Activated B cell treated with CpG ODN at 0.5 μM for 24 hours (primary cell): ENCODE measurements around the gene GCAT. TPM values are rescaled to one million over a fixed set of nuclear protein-coding genes. Genes with fewer than 3 reads are reported as not detected.
A peak's percentile ranks its signal among the peaks of the same experiment; 100 is the strongest.

ENCODE experiments used
- ATAC-seq: fragments of 200-7000 bp; cut with Tn5 transposase; one replicate; pipeline ENCODE4 v1.10.0; 2021; ENCODE audit warnings: low read depth, mild to moderate bottlenecking, moderate library complexity
- CTCF ChIA-PET: fragments of 350-600 bp; sonication (Branson Sonifier 250); formaldehyde crosslinking; loops from one replicate; lab custom pipeline; 2021; ENCODE audit warnings: antibody characterized with exemption; lab: Charles Lee
- POLR2A ChIA-PET: fragments of 350-600 bp; sonication (Branson Sonifier 250); formaldehyde crosslinking; loops from one replicate; lab custom pipeline; 2021; ENCODE audit warnings: antibody characterized with exemption; lab: Charles Lee
- DNase-seq: peaks from one replicate; pipeline ENCODE4 v3.0.0; 2022
- H3K27ac Mint-ChIP-seq: one replicate; pipeline ENCODE4 v1.8.0; 2020; ENCODE audit warnings: mixed read lengths
- H3K27me3 Mint-ChIP-seq: one replicate; pipeline ENCODE4 v1.8.0; 2021; ENCODE audit warnings: mixed read lengths
- H3K36me3 Mint-ChIP-seq: one replicate; pipeline ENCODE4 v1.8.0; 2021; ENCODE audit warnings: low read depth, mixed read lengths
- H3K4me1 Mint-ChIP-seq: one replicate; pipeline ENCODE4 v1.8.0; 2021; ENCODE audit warnings: mixed read lengths
- H3K4me3 Mint-ChIP-seq: one replicate; pipeline ENCODE4 v1.8.0; 2020; ENCODE audit warnings: mild to moderate bottlenecking, mixed read lengths
- H3K9me3 Mint-ChIP-seq: one replicate; pipeline ENCODE4 v1.8.0; 2020; ENCODE audit warnings: mixed read lengths
- CTCF ChIP-seq: fragments of 200-600 bp; IDR thresholded peaks from one replicate; pipeline ENCODE4 v1.8.0; 2022; ENCODE audit warnings: antibody characterized with exemption, mild to moderate bottlenecking
- intact Hi-C: fragments of 100-400 bp; cut with micrococcal nuclease; formaldehyde crosslinking; loops from one replicate; pipeline ENCODE4 v1.15.1; 2024
- total RNA-seq: library from RNA; stranded (reverse); gene quantifications from 2 replicates; pipeline ENCODE4 v1.2.3, GENCODE V29; 2022

Gene GCAT
- 0.40 and 0.83 TPM in 2 replicates for total RNA-seq

- ChIA-PET POLR2A (interaction anchor here (0.7 to 1.6 kb wide), 5 partner anchors 11 to 396 kb away, joined by 3 to 12 read pairs (median 4); partner anchors contain the start of gene ANKRD54), CTCF (interaction anchor here (1.3 to 3.6 kb wide), 3 partner anchors 11 to 199 kb away, joined by 3 to 21 read pairs (median 5); partner anchors contain the start of gene GGA1)
- Mint-ChIP-seq H3K4me3 (peak within 1 kb of the TSS; percentile 70), H3K27me3 (peaks cover 46% of the 10 kb centered on the region), H3K9me3 (no peaks in the 10 kb centered on the region), H3K36me3 (no peaks in the 10 kb centered on the region), H3K27ac (no peak within 1 kb of the TSS), H3K4me1 (peaks cover 43% of the 10 kb centered on the region)
- TF ChIP-seq CTCF = no peak
- ATAC-seq = peak; percentile 98
- intact Hi-C loops = loop anchor here (1.0 to 2.0 kb wide), 4 partner anchors 11 to 198 kb away; partner anchors contain the start of gene ANKRD54
- peak; percentile 73 for DNase-seq
Measured at GRCh38 chr22:37807410-37808293, at the start of gene GCAT. Gene GCAT, plus strand, starts transcription at chr22:37807934. Its CDS starts 34 bp downstream, at chr22:37807968.

GRCh38 chr22:37758694-37759093 is 49.0 kb upstream of the GCAT start:
- TF ChIP-seq CTCF = no peak
- Mint-ChIP-seq H3K27me3 (no peaks in the 10 kb centered on the region), H3K4me3 (no peak overlapping the region), H3K4me1 (no peaks in the 10 kb centered on the region), H3K27ac (no peak overlapping the region), H3K36me3 (peaks cover 66% of the 10 kb centered on the region), H3K9me3 (no peaks in the 10 kb centered on the region)
- DNase-seq (no peak), ATAC-seq (no peak)
- CTCF ChIA-PET = no interaction called here
- POLR2A ChIA-PET = interaction anchor here (0.6 kb wide), 1 partner anchor 187 kb away, joined by 7 read pairs; no protein-coding TSS in a partner anchor
- intact Hi-C loops = no loop called here

- Mint-ChIP-seq H3K36me3 (peaks cover 69% of the 10 kb centered on the region), H3K9me3 (no peaks in the 10 kb centered on the region), H3K4me1 (no peaks in the 10 kb centered on the region), H3K4me3 (no peak overlapping the region), H3K27me3 (no peaks in the 10 kb centered on the region), H3K27ac (no peak overlapping the region)
- ChIA-PET POLR2A (no interaction called here), CTCF (no interaction called here)
- intact Hi-C loops = no loop called here
- ATAC-seq = no peak
- no peak for DNase-seq
- no peak for TF ChIP-seq CTCF
Measured at GRCh38 chr22:37759281-37759680, 48.5 kb upstream of the GCAT start.

GRCh38 chr22:37760152-37760551 is 47.6 kb upstream of the GCAT start:
- POLR2A ChIA-PET = no interaction called here
- H3K4me1 Mint-ChIP-seq = no peaks in the 10 kb centered on the region
- ATAC-seq = no peak

More at GRCh38 chr22:37760152-37760551, 47.6 kb upstream of the GCAT start:
- Mint-ChIP-seq H3K4me3 (no peak overlapping the region), H3K9me3 (no peaks in the 10 kb centered on the region), H3K36me3 (peaks cover 65% of the 10 kb centered on the region), H3K27ac (no peak overlapping the region), H3K27me3 (no peaks in the 10 kb centered on the region)
- TF ChIP-seq CTCF = no peak
- intact Hi-C loops = no loop called here
- CTCF ChIA-PET = no interaction called here
- no peak for DNase-seq
